GM18519 (cell line): Measurements from ENCODE around the gene NTM.
"Not testable (repeated sequence)": the region's sequence is repeated elsewhere in the genome, so short reads cannot be mapped to it uniquely, and the experiment has no call there.

ENCODE experiments used
- ATAC-seq: cut with Tn5 transposase; IDR thresholded peaks from one replicate; pipeline ENCODE4 v1.9.1; 2021; ENCODE audit warnings: mild to moderate bottlenecking, moderate library complexity; ENCODE audit not compliant: unreplicated experiment, low FRiP score

Gene NTM

DNA sequence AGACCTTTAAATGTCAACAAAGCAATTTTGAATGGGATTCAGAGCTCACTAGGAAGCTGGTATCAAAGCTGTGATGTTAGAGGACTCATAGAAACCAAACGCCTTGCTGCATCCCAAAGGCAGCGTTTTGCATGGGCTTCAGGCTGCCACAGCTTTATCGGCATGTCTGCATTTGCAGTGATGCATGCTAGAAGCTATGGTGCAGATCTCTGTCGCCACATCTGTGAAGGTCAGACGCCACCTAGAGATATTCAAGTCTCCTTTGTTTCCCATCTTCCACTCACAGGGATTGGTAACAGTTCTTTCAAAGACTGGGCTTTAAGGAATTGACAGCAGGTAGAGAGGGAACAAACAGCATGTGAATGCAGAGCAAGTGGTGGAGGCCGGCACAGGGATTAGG is 47.8 kb downstream of the NTM start:
- ATAC-seq: no peak

DNA sequence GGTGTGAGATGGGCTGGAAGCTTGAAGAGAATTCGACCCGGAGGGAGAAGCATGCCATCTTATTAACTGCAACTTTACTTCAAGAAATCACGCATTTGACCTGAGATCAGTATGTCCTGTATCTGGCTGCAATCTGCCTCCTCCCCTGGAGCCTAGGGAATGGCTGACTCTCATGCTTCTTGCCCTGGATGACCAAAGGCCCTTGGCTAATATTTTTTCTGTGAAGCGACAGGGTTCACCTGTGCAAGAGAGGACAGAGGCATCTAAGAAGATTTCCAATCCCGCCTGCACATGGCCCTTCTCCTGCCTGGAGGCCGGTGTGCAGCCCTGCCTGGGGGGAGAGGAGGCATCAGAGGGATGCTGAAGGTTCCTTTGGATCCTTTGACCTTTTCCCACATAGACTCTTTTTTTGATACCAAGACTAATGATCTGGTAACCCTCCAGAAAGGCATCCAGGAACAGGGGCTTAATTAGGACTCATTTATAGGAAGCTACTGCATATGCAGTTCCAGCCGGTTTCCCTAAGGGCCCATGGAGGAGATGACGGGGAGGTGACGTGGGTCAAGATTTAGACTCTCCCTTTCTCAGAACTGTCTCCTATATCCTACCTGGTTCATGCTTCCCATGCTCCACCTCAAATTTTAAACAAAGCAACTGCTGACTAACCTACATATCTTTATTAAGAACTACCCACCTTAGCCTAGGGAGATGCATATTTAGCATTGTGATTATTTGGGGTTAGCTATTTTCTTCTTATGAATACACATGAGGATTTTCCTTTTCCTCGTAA is 50.8 kb downstream of the NTM start:
- ATAC-seq: no peak

DNA sequence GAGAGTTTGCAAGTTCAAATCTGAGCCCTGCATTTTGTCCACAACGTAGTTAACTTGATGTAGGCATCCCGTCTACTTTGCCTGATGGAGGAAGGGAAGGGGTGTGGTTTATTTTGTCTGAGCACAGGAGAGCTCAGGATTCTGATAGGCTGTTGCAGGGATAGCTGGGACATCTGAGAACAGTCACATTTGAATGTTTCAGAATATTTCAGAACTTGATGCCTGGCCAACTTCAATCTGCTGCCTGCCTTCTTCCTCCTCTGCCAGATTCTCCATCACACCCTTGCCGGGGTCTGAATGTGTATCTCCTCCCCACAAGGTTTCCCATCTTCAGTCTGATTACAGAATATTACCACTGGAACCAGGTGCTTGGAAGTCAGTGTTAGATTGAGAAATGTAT is 51.6 kb downstream of the NTM start:
- ATAC-seq: no peak

DNA sequence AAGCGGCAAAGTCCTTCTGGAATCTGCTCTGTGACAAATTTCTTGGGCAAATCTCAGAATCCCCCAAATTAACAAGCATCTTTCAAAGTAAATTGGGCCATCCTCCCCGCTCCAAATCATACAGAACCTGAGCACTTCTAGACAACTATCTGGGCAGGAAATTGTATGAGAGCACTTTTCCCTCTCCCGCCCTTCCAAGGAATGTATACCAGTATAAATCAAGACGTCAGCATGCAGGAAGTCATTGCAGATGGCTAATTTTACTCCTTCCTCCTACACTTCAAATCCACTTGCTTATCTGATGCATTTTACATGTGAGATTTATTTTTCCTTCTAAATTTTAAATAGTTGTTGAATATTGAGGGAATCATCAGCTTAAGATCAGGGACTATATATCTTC is 52.1 kb downstream of the NTM start:
- no peak for ATAC-seq

DNA sequence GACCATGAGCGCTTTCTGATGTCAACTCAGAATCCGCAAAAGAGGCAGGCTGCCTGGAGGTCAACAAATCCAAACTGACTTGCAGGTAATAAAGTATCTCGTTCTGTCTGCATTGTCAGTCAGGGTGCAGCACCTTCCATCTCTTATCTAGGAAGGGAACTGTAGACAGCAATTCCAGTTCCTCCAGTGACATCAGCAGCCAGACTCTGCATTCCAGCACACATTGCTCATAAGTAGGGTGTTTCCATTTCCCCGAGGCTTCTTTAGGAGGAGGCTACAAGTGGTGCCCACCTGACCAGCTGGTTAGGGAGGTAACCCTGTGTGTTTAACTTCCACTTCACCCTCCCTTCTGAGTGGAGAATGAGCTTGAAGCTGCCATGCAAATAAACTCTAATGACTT is 53.3 kb downstream of the NTM start:
- ATAC-seq: no peak

DNA sequence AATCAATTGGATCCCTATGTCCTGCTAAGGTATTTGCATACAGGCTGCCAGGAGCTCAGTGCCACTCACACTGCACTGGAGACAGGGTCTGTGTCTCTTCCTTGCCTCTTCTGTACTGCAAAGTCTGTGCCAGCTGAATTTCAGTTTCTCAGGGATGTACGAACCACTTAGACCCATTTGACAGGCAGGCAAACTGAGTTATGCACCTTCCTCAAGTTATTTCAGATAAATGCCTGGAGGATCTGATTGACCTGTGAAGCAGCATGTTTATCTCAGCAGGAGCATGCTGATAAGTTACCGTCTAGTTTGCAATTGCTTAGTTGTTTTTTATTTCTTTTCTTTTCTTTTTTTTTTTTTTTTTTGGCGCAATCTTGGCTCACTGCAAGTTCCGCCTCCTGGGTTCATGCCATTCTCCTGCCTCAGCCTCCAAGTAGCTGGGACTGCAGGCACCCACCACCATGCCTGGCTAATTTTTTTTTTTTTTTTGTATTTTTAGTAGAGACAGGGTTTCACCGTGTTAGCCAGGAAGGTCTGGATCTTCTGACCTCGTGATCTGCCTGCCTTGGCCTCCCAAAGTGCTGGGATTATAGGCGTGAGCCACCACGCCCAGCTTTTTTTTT is 54.0 kb downstream of the NTM start:
- ATAC-seq: not testable (repeated sequence)

DNA sequence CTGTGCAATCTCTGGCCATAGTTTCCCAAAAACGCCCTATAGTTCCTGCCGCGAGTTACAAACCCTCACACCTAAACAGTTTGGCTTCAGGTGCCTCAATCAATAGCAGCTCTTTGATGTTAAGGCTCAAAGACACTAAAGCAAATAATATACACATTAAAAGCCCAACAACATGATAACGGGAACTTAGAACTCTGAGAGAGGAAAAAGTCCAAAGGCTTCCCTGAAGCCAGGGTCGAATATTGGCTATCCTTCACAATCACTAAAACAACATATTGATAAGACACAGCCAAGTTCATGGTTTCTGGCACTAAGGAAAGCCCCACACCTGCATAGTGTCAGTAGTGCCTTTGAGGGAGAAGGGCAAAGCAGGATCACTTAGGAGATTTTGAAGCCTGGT is 54.9 kb downstream of the NTM start:
- no peak for ATAC-seq

DNA sequence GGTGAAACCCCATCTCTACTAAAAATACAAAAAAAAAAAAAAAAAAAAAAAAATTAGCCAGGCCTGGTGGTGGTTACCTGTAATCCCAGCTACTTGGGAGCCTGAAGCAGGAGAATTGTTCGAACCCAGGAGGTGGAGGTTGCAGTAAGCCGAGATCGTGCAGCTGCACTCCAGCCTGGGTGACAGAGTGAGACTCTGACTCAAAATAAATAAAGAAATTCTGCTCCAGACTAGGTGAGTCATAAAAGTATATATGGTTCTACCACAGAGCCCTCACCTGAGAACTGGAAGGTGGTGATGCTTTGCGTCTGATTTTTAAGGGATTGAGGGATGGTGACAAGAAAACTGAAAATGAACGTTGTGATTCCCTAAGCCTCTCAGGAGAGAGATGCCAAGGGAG is 58.4 kb downstream of the NTM start:
- ATAC-seq: no peak

DNA sequence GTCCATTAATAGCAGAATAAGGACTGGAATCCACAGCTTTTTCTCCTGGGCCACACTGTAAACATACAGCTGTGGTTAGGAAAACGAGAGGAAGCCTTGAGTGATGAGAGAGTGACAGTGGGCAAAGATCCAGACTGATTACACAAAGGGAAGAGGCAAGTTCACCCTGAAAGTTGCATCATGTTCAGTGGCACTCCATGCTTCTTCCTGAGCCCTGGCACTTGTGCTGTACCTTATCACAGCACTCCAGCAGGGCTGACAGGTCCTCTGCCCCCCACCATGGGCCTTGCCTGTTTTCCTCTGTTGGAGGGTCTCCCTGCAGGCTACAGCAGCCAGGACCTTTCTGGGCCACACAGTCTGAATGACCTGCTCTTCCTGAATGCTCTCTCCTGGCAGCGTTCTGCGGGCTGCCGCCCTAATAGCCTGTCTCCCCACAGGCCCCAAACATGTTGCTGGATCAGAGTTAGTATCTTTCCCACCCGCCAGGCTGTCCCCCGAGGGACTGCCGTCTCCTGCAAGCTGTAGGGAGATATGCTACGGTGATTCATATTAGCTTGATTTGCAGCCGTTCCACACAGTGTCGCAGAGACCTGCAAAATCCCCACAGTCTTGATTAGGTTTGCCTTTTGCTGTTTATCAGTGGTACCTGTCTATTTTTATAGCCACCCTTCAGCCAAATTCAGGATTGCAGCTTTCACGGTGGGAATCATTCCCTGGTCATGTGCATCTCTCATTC is 60.2 kb downstream of the NTM start:
- ATAC-seq: no peak

DNA sequence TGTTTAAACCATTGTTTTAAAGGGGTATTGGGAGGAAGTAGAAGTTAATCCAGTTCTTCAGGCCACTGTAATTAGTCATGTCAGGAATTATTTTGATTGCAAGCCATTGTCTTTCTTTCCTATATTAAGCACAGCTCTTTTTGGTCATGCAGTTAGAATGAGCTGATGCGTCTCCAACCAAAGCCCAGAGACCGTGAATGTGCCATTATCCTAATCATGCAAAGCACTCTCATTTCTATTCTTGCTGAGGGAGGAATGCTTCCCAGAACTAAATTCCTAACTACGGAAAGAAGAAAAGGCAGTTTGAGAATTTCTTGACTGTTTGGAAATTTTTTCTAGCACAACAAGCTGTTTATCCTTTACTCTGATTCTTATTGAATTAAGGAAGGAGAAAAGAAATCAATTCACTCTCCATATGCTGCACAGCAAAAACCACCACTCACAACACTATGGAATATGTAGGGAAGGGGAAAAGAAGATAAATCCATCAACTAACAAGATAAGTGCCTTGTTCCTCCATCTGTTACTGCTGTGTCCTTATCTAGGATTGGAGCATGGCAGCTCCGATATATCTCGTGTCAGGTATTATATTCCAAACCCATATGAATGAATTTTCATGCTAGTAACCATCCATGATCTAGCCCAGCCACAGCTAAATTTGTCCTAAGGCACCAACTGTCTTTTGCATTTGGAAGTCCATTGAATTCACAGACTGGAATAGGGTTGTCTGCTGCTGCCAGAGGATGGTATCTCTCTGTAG is 70.8 kb downstream of the NTM start:
- no peak for ATAC-seq

DNA sequence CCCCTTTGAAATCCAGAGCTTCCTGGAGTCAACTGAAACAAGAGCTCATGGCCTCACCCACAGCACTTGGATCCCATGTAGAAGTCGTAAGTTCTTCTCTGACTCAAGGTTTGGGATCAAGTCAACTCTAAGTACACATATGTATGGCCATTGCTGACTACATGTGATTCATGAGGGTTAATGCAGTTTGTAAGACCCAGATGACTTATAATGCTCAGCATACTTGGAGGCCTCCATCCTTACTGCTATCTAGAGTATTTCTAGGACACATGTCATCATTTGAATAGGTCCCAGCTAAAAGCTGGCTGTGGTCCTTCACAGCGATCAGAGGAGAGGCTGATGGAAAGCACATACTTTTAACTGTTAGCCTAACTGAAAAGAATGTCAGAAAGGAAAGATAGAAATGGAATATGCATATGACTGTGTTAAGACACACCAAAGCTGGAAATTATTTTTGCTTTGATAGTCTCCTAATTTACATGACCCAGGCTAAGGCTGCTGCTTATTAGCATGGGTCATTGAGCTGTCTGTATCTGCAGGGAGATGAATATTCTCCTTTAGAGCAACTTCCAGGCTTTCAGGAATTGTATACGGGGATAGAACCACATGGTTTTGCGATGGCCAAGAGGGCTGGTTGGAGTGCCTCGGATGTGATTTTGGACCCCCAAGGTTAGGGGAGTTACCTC is 76.3 kb downstream of the NTM start:
- no peak for ATAC-seq

DNA sequence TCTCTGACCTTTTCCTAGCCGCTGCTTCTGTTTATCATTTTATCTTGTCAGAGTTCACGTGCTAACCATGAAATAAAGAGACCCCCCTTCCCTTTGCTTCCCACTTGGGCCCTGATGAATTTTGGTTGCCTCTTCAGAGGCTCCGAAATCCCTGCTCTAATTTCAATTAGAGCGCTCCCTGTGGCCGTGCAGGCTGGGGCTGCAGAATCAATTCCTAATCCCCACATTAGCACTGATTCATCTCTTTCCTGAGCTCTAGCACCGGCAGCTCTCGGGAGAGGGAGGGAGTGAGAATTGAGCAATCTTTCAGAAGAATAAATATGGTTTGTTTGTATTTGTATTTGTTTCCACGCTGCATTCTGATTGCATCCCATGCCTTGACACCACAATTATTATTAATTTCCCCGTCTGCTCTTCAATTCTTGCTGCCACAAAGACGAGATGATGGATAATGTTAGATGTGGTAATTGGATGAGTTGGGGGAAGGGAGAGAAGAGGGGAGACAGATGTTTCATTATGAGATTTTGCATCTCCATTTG is 76.9 kb downstream of the NTM start:
- ATAC-seq: no peak

DNA sequence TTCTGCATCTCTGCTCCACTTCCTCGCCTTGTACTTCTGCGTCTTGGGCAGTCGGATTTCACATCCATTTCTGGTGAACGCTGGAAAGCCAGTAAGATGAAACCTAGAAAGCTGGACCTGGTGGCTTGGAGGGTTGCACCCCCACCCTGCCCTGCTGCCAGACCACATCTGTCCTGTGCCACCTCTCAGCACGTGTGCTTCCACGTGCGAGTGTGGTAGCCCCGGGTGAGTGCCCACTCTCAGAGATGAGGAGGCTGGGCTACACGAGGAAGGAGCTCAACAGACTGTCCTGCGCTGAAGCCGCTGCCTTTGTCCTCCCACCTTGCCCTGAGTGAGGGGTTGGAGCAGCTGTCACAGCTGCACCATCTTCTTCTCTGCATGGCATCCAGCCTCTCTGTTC is 77.5 kb downstream of the NTM start:
- no peak for ATAC-seq

DNA sequence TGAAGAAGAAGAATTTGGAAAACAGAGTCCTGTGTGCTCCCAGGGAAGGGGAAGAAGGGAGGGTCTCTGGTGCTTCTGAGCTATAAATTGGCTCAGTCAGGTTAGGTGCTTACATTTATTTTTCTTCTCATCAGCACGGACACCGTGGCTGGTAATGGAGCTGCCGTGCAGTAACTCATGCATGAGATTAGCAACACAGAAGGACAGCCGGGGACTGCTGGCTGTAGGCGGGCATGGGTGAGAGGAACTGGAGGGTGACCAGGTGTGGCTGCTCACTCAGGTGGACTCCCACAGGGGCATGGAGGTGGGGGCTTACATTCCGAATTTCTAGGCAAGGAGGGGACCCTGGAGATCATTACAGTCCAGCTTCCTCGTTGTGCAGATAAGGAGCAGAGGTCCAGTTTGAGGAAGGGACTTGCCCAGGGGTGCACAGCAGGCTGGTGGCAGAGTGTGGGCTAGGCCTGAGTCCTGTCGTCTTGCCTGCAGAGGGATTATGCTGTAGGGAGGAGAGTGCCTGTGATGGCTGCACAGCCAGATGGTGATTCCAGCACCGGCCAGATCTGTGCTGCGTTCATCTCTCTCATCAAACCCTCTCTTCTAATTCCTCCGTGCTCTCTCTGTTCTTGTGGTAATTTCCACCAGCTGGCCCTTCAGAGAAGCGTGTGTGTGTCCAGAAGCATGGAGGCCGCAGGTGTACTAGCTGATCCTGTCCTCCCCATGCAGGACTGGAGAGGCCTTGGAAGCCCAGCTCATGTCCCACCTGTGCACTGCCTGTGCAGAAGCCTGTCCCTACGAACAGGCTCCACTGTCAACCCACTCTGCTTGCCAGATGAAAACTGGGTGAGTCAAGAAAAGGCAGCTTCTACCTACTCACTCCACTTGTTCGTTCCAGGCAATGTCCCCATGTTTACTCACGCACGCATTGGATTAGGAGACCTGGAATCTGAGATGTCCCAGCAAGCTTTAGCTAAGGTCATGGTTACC is 78.9 kb downstream of the NTM start:
- ATAC-seq: no peak

DNA sequence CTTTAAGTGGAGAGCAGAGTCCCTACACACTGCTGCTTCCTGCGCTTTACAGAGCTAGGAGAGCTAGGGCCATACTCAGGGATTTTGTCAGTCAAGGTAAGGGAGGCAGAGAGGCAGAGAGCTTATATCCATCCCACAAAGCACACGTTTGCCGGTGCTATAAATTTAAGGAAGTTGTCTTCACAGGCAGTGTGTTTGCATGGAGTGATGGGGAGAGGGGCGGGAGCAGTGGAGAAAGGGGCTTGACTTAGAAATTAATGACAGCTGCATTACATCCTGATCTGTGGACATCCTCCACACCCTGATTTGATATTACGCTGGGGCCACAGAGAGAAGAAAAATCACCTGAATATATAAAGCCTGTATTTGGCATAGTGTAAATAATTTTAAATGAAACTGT is 84.1 kb downstream of the NTM start:
- ATAC-seq: no peak

DNA sequence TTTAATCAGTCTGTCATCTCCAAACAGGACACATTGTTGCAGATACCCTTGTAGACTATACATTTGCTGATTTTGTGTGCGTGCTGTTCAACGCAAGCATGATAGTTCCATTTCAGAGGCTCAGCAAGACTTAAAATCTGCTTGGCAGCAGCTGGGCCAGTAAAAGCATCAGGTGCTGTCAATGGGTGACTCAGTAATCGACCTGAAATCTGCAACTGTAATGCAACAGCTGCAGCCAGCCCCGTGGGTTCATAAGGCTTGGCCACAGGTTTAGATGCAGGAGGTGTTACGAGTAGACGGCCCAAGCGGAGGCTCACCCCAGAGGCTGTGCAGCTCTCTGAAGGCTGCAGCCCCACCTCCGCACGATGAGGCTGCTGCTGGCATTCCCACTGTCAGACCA is 84.6 kb downstream of the NTM start:
- no peak for ATAC-seq

DNA sequence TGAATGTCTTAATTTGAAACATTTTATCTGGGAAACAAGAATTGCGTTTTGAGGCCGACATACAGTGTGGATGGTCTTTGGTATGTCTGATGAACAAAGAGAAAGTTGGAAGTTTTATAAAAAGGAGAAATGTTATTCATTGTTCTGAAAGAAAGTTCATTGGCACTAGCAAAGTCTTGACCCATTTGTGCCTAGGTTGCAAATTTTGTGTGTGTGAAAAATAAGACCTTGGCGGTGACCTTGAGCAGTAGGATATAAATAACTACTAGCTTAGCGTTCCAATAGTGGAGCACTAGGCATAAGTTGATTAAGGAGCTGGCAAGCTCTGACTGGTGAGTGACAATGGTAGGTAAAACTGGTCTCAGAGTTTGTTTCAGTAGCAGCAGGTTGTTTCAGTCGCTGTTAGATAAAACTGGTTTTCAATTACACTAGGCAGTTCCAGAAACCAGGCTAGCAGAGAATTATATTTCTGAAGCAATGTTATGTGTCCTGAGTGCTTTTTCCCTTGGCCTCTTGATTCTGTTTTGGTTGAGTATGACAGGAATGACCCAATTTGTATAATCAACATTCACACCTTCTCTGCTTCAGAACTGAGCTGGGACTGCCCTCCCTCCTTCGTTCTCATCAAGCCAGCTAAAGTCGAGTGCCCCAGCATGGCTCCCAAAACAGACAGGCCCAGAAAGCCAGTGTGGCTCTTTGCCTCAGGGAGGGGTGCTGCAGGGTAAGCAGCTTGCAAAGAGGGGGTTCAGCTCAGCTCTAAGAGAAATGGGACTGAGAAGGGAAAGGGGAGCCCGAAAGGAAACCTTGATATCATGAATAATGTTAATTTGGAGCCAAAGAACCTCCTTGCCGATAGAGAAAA is 85.7 kb downstream of the NTM start:
- ATAC-seq: no peak

DNA sequence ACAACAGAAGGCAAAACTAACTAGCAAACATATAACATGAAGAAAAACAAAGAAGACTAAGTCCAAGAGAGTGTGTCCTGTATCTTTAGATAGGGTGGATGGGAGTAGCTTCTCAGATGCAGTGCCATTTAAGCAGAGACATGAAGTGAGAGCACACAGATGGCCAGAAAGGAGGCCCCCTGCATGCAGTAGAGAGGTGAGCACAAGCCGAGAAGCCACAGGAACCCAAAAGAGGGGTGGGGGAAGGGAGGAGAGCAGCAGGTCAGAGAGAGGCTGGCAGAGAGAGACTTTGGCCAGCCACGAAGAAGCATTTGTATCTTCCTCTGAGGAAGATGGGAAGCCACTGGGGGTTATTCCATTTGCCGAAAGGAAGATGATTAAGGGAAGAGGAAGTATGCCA is 86.7 kb downstream of the NTM start:
- no peak for ATAC-seq
